ENCODE data around the gene IGFALS. TPM values are rescaled to one million over a fixed set of nuclear protein-coding genes. Genes with fewer than 3 reads are reported as not detected.

IGFALS gene
- total RNA-seq, 3 donors from 2014 or later (not counting 1 experiment from before 2014, with no cell fraction given): 0.47 to 1.1 (median 0.70) TPM

- Mint-ChIP-seq H3K27me3 (ENCODE audit: low read depth in 2 of 2) (no peaks in the 10 kb centered on the region), H3K4me3 (no peak overlapping the region), H3K27ac (no peak overlapping the region), H3K4me1 (peaks cover 6% of the 10 kb centered on the region in 2 donors), H3K36me3 (no peaks in the 10 kb centered on the region), H3K9me3 (no peaks in the 10 kb centered on the region)
- no peak for DNase-seq
- no peaks in the 10 kb centered on the region for H3K4me1 ChIP-seq (ENCODE audit: control insufficient read depth, insufficient read depth, low read length)
- H3K27me3 ChIP-seq (ENCODE audit: control insufficient read depth, insufficient read depth, low read length): no peaks in the 10 kb centered on the region
- no peak for ATAC-seq
- intact Hi-C loops (cut with micrococcal nuclease): no loop called here
- H3K9me3 ChIP-seq (ENCODE audit: control insufficient read depth, insufficient read depth, low read length): no peaks in the 10 kb centered on the region
- H3K4me3 ChIP-seq (ENCODE audit: low read length): no peak overlapping the region
- H3K27ac ChIP-seq (ENCODE audit: low read length): no peak overlapping the region
- H3K36me3 ChIP-seq (ENCODE audit: control insufficient read depth, insufficient read depth, low read length): peaks cover 14% of the 10 kb centered on the region
- TF ChIP-seq CTCF (IDR thresholded peaks at IDR 0.05): no peak
- 94% methylated on average over 59 of the region's 59 CpGs for WGBS (ENCODE audit: insufficient coverage)
Measured at GRCh38 chr16:1791943-1792812, 1.3 kb downstream of the IGFALS start.

- Histone ChIP-seq H3K27ac (ENCODE audit: low read length) (no peak overlapping the region), H3K4me1 (ENCODE audit: control insufficient read depth, insufficient read depth, low read length) (no peaks in the 10 kb centered on the region), H3K36me3 (ENCODE audit: control insufficient read depth, insufficient read depth, low read length) (peaks cover 20% of the 10 kb centered on the region), H3K4me3 (ENCODE audit: low read length) (no peak overlapping the region), H3K27me3 (ENCODE audit: control insufficient read depth, insufficient read depth, low read length) (no peaks in the 10 kb centered on the region), H3K9me3 (ENCODE audit: control insufficient read depth, insufficient read depth, low read length) (no peaks in the 10 kb centered on the region)
- ATAC-seq (no peak), DNase-seq (no peak)
- TF ChIP-seq CTCF (IDR thresholded peaks at IDR 0.05): no peak
- H3K4me1 Mint-ChIP-seq: peaks cover 6% of the 10 kb centered on the region in 2 donors
- H3K9me3 Mint-ChIP-seq: no peaks in the 10 kb centered on the region
- 96% methylated on average over 53 of the region's 53 CpGs for WGBS (ENCODE audit: insufficient coverage)
- H3K27me3 Mint-ChIP-seq (ENCODE audit: low read depth in 2 of 2): no peaks in the 10 kb centered on the region
- intact Hi-C loops (cut with micrococcal nuclease): no loop called here
- no peak overlapping the region for H3K27ac Mint-ChIP-seq
- H3K36me3 Mint-ChIP-seq: no peaks in the 10 kb centered on the region
- H3K4me3 Mint-ChIP-seq: no peak overlapping the region
Measured at GRCh38 chr16:1791256-1791942, 2.1 kb downstream of the IGFALS start.

- ATAC-seq (no peak), DNase-seq (no peak)
- Histone ChIP-seq H3K4me3 (ENCODE audit: low read length) (no peak overlapping the region), H3K27ac (ENCODE audit: low read length) (no peak overlapping the region), H3K4me1 (ENCODE audit: control insufficient read depth, insufficient read depth, low read length) (no peaks in the 10 kb centered on the region), H3K9me3 (ENCODE audit: control insufficient read depth, insufficient read depth, low read length) (no peaks in the 10 kb centered on the region), H3K36me3 (ENCODE audit: control insufficient read depth, insufficient read depth, low read length) (peaks cover 20% of the 10 kb centered on the region), H3K27me3 (ENCODE audit: control insufficient read depth, insufficient read depth, low read length) (no peaks in the 10 kb centered on the region)
- H3K36me3 Mint-ChIP-seq: no peaks in the 10 kb centered on the region
- no peak for TF ChIP-seq CTCF (IDR thresholded peaks at IDR 0.05)
- H3K27ac Mint-ChIP-seq: no peak overlapping the region
- whole genome bisulfite sequencing (ENCODE audit: insufficient coverage): 95% methylated on average over 44 of the region's 44 CpGs
- intact Hi-C loops (cut with micrococcal nuclease): no loop called here
- H3K4me1 Mint-ChIP-seq: peaks cover 6% of the 10 kb centered on the region in 2 donors
- no peak overlapping the region for H3K4me3 Mint-ChIP-seq
- no peaks in the 10 kb centered on the region for H3K9me3 Mint-ChIP-seq
- no peaks in the 10 kb centered on the region for H3K27me3 Mint-ChIP-seq (ENCODE audit: low read depth in 2 of 2)
Measured at GRCh38 chr16:1790611-1791255, 2.8 kb downstream of the IGFALS start.
